Superior temporal gyrus (tissue), 1 donor: ENCODE data around the gene LILRB4.
"Not testable (repeated sequence)": the region's sequence is repeated elsewhere in the genome, so short reads cannot be mapped to it uniquely, and the experiment has no call there.

ENCODE experiments used
- DNase-seq: peaks from one replicate; pipeline ENCODE4 v3.0.0-alpha.2; 2016; ENCODE audit errors: extremely low spot score

The LILRB4 gene

DNA sequence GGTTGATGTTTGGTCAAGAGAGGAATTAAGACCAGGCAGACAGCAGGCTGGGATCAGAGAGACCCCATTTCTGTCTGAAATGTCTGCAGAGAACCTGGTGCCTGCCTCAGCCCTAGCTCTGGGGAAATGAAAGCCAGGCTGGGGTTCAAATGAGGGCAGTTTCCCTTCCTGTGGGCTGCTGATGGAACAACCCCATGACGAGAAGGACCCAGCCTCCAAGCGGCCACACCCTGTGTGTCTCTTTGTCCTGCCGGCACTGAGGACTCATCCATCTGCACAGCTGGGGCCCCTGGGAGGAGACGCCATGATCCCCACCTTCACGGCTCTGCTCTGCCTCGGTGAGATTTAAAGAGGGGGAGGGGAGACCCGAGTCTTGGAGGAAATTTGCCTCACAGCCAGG lies at the start of gene LILRB4:
Gene LILRB4, plus strand, starts transcription at position 256 of the 400 bp plus-strand sequence. Its CDS starts 49 bp downstream, at position 305.
- DNase-seq, result no peak

DNA sequence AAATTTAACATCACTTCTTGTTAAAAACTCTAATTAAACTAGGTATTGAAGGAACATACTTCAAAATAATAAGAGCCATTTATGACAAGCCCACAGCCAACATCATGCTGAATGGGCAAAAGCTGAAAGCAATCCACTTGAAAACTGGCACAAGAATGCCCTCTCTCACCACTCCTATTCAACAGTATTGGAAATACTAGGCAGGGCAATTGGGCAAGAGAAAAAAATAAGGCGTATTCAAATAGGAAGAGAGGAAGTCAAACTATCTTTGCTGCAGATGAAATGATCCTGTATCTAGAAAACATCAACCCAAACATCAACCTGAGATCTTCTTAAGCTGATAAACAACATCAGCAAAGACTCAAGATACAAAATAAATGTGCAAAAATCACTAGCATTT lies 48.1 kb upstream of the LILRB4 start:
- no peak for DNase-seq

DNA sequence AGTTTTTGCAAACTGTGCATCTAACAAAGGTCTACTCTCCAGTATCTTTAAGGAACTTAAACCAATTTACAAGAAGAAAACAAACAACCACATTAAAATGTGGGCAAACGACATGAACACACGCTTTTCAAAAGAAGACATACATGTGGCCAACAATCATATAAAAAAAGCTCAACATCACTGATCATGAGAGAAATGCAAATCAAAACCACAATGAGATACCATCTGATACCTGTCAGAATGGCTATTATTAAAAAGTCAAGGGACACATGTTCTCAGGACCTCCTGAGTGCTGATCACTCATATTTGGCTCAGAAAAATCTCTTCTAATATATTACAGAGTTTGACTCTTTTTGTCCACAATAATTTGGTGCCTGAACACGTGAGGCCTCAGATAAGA lies 46.7 kb upstream of the LILRB4 start:
- no peak for DNase-seq

DNA sequence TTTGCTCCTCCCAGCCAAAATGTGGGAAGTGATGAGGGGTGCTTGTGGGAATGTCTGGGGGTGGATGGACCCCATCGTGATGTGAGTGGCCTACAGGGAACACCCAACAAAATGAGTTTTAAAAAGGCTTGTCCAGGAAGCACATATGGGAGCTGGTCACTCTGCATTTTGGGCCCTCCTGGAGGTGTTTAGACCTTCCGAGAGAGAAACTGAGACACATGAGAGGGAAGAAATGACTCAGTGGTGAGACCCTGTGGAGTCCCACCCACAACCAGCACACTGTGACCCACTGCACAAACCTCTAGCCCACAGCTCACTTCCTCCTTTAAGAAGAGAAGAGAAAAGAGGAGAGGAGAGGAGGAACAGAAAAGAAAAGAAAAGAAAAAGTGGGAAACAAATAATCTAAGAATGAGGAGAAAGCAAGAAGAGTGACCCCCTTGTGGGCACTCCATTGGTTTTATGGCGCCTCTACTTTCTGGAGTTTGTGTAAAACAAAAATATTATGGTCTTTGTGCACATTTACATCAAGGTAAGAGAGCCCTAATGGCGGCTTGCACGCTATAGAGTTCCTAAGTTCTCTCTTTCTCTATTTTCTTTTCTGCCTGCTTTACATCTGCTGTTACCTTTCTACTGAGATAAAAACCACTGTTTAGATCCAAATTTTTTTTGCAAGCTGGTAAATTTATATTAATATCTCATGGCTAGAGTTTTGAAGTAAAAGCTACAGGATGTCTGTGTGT lies 45.8 kb upstream of the LILRB4 start:
- no peak for DNase-seq

DNA sequence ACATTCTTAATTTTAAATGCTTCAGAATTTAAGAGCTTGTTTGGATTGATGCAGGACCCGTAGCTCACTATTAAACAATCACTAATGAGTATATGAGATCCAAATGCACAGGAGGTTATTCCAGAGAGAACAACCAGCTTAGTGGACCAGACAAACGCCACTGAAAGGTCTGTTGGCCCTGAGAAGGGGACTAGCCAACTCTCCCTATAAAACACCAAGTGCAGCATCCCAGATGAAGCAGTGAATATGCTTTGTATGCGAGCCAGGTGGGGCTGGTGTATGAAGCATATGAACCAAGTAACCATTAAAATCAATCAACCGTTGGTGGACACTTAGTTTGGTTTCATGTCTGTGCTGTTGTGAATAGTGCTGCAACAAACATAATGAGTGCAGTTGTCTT lies 42.3 kb upstream of the LILRB4 start:
- DNase-seq, result no peak

DNA sequence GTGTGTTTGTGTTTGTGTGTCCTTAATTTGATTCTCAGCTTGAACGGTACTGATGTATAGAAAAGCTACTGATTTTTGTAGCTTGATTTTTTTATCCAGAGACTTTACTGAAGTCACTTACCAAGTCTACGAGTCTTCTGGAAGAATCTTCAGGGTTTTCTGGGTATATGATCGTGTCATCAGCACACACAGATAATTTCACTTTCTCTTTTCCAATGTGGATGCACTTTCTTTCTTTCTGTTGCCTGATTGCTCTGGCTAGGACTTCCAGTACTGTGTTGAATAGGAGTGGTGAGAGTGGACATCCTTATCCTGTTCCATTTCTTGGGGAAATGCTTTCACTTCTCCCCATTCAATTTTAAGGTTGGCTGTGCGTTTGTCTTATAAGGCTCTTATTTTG lies 40.4 kb upstream of the LILRB4 start:
- no peak for DNase-seq

DNA sequence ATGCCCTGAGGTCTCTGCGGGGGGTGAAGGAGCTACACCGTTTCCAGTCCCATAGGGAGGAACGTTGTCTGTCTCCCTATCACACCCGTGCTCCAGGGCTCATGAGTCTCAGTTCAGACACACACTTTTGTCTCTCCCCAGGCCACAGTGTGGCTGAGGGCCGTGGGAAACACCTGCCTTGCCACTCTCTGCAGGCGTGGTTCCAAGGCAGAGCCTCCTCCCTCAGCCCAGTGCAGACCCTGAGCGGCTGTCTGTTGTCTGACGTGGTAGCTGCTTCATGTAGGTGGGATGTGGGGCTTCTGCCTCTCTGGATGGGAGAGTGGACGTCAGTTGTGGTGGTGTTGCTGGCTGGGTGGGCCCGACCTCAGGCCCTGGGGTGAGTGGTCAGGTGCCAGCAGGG lies 38.6 kb upstream of the LILRB4 start:
- not testable (repeated sequence) for DNase-seq

DNA sequence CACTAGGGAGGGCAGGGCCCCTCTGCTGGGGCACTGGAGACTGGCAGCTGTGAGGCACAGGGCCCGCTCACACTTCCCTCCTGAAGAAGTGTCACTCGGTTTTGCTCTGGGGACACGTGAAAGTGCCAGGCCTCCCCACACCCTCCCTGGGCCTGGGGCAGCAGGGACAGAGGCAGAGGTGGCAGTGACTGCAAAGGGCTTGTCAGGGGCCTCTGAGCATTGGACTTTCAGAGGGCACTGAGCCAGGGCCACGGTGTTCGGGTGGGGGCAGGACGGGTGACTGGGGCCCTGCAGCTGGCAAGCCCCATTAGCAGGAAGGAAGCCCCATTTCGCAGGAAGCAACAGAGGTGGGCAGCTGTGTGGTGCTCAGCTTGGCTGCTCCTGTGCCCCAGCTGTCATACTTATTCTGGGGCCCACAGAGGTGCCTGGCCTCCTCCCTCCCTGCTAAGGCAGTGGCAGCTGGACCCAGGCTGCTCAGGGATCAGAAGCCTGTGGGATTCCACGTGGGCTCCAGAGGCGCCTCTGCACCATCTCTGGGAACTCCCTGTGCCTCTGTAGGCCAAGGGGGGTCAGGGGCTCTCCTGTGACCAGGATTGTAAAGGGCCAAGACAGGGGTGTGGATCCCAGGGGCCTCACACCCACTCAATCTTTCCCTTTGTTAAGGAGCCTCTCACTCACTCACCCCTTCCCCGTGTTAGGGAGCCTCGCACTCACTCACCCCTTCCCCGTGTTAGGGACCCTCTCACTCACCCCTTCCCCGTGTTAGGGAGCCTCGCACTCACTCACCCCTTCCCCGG lies 37.7 kb upstream of the LILRB4 start:
- not testable (repeated sequence) for DNase-seq

DNA sequence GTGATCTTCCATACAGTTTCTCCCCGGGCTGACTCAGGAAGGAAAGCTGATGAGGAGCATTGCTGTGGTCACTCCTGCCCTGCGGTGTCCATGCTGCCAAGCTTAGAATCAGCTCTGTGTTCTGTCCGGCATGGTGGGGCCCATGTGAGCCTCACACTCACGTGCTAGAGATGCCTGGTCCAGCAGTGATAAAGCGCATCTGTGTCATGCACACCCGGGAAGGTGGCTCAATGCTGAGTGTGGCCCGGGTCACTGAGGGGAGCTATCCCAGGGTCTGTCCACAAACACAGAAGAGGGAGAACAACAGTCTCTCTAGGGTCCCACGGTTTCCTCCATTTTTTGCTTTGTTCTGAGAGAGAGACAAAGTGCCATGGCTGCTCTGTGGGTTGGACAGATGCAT lies 36.0 kb upstream of the LILRB4 start:
- DNase-seq, result no peak

DNA sequence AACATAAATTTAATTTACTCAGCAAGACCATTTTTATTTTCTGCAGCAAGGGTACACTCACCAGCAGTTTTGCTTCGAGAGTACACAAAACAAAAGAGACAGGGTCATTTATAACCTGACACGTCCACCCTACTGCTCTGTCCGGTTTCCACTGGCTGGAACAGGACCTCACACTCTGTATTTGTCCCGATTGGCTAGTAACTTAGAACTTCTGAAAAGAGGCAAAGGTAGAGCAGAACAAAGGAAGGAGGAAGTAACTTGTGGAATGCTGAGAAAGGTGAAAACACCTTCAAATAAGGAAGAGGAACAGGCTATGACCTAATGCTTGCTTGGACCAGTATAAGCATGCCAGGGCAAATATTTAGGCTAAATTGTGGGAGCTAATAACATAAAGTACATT lies 34.9 kb upstream of the LILRB4 start:
- DNase-seq, result not testable (repeated sequence)

DNA sequence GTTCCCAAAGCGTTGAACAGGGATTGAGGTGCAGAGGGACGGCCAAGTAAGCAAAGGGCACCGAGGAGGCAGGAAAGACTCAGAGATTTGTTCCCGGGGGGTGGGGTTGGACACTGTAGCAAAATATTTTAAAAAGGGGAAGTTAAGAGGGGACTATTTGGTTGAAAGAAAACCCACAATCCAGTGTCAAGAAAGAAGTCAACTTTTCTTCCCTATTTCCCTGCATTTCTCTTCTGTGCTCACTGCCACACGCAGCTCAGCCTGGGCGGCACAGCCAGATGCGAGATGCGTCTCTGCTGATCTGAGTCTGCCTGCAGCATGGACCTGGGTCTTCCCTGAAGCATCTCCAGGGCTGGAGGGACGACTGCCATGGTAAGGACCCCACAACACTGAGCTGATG lies 32.5 kb upstream of the LILRB4 start, which contains the start of gene LILRB1:
Gene LILRB1, plus strand, starts transcription at position 223 of the 400 bp plus-strand sequence. CDS start 590 bp downstream, outside the sequence.
- DNase-seq, result not testable (repeated sequence)

DNA sequence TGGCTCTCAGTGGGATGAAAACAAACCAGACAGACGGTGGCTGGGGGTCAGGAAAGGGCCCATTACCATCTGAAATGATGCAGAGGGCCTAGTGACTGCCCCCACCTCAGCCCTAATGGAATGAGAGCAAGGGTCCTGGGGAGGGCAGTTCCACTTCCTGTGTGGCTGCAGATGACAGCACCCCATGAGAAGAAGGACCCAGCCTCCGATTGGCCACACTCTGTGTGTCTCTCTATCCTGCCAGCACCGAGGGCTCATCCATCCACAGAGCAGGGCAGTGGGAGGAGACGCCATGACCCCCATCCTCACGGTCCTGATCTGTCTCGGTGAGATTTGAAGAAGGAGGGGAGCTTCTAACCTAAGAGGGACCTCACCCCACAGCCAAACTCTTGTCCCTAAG lies 32.0 kb upstream of the LILRB4 start:
- DNase-seq, result no peak

DNA sequence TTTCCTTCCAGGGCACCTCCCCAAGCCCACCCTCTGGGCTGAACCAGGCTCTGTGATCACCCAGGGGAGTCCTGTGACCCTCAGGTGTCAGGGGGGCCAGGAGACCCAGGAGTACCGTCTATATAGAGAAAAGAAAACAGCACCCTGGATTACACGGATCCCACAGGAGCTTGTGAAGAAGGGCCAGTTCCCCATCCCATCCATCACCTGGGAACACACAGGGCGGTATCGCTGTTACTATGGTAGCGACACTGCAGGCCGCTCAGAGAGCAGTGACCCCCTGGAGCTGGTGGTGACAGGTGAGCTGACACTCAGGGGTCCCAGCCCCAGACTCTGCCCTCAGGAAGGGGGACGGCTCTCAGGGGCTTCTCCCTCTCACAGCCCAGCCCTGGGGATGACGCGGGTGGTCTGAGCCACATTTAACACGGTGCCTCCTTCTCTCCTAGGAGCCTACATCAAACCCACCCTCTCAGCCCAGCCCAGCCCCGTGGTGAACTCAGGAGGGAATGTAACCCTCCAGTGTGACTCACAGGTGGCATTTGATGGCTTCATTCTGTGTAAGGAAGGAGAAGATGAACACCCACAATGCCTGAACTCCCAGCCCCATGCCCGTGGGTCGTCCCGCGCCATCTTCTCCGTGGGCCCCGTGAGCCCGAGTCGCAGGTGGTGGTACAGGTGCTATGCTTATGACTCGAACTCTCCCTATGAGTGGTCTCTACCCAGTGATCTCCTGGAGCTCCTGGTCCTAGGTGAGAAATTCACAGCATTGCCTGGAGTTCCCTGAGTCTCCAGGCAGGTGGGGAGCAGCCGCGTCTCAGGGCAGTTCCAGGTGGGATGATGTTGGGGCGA lies 31.1 kb upstream of the LILRB4 start:
- DNase-seq, result not testable (repeated sequence)

DNA sequence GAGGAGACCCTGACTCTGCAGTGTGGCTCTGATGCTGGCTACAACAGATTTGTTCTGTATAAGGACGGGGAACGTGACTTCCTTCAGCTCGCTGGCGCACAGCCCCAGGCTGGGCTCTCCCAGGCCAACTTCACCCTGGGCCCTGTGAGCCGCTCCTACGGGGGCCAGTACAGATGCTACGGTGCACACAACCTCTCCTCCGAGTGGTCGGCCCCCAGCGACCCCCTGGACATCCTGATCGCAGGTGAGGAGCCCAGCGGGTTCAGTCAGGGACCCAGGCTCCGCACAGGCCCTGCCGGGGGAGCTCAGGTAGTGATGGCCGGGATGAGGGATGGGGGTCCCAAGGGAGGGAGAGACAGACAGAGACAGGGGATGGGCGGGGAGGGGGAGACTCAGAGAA lies 30.3 kb upstream of the LILRB4 start:
- not testable (repeated sequence) for DNase-seq

DNA sequence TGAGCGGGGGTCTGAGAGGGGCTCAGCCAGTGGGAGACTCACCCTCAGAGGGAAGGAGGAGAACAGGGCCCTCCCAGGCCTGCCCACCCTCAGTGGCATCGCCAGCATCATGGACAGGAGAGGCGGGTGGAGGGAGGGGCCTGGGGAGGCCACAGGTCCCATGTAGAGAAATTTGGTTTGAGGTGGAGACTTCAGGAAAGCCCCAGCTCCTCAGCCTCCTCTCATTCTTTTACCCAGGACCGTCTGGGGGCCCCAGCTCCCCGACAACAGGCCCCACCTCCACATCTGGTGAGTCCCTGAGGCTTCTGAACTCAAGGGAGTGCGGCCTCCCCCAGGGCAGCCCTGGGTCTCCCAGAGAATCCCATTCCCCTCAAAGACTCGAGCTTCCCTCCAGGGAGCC lies 29.4 kb upstream of the LILRB4 start:
- DNase-seq, result no peak

DNA sequence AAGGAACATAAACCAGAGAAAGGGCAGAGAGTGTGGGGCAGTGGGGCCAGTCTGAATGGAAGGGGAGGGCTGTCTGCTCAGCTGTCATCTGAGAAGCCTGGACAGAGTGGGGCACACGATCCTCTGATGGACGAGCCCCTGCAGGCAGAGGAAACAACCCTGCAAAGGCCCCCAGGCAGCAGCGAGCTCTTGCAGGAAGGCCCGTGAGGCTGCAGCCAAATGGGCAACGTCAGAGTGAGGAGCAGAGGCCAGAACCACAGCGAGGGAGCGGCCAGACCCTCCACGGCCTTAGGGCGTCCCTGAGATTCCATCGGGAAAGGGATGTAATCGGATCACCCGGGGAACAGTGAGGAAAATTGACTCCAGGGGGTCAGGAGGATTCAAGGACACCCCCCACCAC lies 26.7 kb upstream of the LILRB4 start:
- DNase-seq, result not testable (repeated sequence)

DNA sequence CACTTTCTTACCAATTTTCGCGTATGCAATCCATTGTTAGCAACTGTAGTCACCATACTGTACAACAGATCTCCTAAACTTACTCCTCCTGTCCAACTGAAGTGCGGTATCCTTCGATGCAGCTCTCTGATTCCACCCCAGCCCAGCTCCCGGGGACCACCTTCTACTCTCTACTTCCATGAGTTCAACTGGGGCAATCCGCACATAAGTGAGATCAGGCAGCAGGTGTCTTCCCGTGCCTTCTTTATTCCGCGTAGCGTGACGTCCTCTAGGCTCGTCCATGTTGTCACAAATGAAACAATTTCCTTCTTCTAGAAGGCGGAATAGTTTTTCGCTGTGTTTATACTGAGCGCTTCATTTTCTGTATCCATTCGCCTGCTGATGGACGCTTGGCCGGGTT lies 24.1 kb upstream of the LILRB4 start:
- no peak for DNase-seq

DNA sequence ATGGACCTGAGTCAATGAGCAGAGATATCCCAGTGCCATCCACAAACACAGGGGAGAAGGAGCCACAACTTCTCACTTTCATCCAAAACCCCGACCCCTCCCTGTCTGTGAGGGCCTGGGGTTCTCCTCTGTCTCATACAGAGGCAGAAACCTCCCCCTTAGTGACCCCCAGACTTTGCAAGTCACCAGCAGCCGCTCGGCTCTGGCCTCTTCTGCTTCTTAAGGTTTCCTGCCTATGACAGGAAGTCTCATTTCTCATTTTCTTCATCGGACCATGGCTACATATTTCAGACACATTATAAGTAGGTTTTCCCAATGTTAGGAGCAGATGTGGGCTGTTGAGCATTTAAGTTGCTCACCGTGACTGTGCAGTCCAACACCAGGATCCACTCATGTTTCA lies 19.8 kb upstream of the LILRB4 start:
- not testable (repeated sequence) for DNase-seq

DNA sequence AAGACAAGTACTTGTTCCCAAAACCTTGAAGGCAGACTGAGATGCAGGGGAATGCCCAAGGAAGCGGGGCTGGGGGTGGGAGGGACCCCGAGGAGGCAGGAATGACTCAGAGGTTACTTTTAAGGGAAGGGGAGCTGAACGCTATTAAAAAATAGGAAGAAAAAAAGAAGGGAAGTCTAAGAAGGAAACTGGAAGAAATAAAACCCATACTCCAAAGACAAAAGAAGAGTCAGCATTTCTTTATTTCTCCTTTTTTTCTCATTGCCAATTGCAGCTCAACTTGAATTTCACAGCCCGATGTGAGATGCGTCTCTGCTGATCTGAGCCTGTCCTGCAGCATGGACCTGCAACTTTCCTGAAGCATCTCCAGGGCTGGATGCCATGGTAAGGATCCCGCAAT lies 19.2 kb upstream of the LILRB4 start:
- DNase-seq, result not testable (repeated sequence)

DNA sequence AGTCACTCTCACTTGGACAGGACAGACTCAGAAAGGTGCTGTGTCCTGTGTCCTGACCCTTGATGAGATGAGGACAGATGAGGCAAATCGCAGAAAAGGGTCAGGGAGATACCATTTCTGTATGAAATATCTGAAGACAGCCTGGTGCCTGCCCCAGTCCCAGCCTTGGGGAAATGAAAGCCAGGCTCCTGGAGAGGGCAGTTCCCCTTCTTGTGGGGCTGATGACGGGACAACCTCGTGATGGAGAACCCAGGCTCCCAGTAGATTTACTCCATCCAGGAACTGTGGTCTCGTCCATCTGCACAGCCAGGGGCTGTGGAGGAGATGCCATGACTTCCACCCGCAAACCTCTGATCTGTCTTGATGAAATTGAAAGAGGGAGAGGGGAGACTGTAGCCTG lies 18.7 kb upstream of the LILRB4 start:
- no peak for DNase-seq

DNA sequence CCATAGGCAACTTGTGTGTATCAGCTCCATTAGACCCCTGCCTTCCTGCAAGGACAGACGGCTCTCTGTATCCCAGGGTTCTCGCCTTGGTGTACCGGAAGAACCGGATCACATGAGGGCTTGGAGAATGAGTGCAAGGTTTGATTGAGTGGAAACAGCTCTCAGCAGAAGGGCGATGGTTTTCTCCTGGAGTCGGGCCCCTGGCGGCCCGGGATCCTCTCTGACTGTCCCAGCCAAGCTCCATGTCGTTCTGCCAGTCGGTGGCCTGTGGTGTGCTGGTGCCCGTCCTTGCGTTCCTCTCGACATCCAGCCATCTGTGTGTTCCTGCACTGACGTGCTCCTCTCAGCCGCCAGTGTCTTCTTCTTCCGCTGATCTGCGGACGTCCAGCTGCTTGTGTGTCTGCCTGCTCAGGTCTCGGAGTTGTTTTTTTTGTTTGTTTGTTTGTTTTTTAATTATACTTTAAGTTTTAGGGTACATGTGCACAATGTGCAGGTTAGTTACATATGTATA lies 16.4 kb upstream of the LILRB4 start:
- no peak for DNase-seq

DNA sequence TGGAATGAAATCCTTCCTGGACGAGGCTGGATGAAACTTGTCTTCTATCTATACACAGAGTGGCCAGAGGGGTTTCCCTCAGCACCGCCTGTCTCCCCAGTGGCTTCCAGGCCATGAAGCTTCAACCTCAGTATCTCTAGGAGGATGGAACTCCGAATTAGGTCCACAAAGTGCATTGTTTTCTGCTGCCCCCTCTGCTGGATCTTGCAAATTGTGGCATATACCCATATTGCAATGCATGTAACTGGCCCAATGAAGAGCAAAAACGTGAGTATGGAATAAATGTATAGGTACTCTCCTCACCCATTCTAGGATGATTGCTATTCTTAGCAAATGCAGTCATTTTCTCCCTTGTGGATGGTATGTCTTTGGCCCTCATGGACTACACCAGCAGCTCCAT lies 14.7 kb upstream of the LILRB4 start:
- DNase-seq, result no peak
